ENCODE measurements around the gene QSER1.
"Not testable (repeated sequence)": the region's sequence is repeated elsewhere in the genome, so short reads cannot be mapped to it uniquely, and the experiment has no call there.

QSER1 gene

GRCh38 chr11:33027233-33027632 lies 134.6 kb downstream of the QSER1 start:
- Histone ChIP-seq H3K9ac (no peak overlapping the region), H3K4me3 (ENCODE audit: low read depth, low read length) (no peak overlapping the region)
- TF ChIP-seq, protein P1, sequence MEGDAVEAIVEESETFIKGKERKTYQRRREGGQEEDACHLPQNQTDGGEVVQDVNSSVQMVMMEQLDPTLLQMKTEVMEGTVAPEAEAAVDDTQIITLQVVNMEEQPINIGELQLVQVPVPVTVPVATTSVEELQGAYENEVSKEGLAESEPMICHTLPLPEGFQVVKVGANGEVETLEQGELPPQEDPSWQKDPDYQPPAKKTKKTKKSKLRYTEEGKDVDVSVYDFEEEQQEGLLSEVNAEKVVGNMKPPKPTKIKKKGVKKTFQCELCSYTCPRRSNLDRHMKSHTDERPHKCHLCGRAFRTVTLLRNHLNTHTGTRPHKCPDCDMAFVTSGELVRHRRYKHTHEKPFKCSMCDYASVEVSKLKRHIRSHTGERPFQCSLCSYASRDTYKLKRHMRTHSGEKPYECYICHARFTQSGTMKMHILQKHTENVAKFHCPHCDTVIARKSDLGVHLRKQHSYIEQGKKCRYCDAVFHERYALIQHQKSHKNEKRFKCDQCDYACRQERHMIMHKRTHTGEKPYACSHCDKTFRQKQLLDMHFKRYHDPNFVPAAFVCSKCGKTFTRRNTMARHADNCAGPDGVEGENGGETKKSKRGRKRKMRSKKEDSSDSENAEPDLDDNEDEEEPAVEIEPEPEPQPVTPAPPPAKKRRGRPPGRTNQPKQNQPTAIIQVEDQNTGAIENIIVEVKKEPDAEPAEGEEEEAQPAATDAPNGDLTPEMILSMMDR (IDR thresholded peaks at IDR 0.05) = no peak

DNA sequence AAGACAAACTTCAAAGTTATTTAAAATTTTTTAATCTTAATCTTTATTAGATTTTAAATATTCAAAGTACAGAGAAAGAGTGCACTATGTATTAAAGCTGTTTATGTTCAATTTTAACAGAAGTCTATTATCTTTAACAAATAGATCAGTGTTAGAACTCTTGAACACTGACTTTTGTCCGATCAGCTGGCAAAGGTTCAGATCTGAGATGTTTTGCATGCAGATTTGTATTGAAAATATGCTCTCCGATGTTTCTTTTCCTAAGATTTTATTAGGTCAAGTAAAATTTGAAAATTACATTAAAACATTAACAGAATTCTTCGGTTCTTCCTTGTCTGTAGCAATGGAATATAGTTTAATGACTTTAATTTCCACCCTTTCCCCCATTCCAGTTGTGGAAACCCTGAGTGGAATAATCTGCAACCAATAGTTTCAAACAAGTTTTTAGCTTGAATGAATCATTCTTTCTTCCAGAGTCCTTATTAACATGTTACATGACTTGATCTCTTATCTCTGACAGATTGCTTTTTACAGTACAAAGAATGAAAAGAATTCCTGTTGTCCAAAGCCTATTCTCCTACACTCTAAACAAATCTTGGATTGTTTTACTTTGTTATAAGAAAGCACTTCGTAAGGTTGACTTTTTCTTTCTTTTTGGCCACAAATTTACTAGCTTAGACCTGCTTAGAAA lies 135.4 kb downstream of the QSER1 start:
- no peaks in the 10 kb centered on the region for H3K27me3 ChIP-seq (ENCODE audit: control insufficient read depth, insufficient read depth, low read length)
- H3K27ac ChIP-seq = no peak overlapping the region
- H3K4me1 ChIP-seq = no peaks in the 10 kb centered on the region
- H2AFZ ChIP-seq = no peak overlapping the region
- H3K9me3 ChIP-seq (ENCODE audit: control insufficient read depth, low read length) = no peaks in the 10 kb centered on the region
- H3K36me3 ChIP-seq (ENCODE audit: control insufficient read depth, insufficient read depth, low read length) = no peaks in the 10 kb centered on the region
- no peak overlapping the region for H3K4me3 ChIP-seq (ENCODE audit: low read depth, low read length)
- no peaks in the 10 kb centered on the region for H3K79me2 ChIP-seq
- TF ChIP-seq, protein P1 (IDR thresholded peaks at IDR 0.05) = no peak
- no peak overlapping the region for H3K4me2 ChIP-seq (ENCODE audit: low read length)
- H3K9ac ChIP-seq = no peak overlapping the region

More at GRCh38 chr11:33027233-33027632, 134.6 kb downstream of the QSER1 start:
- H3K27ac ChIP-seq = no peak overlapping the region
- H3K9me3 ChIP-seq (ENCODE audit: control insufficient read depth, low read length) = no peaks in the 10 kb centered on the region
- H3K4me2 ChIP-seq (ENCODE audit: low read length) = no peak overlapping the region
- no peaks in the 10 kb centered on the region for H3K4me1 ChIP-seq
- H3K79me2 ChIP-seq = no peaks in the 10 kb centered on the region
- H2AFZ ChIP-seq = no peak overlapping the region
- no peaks in the 10 kb centered on the region for H3K27me3 ChIP-seq (ENCODE audit: control insufficient read depth, insufficient read depth, low read length)
- H3K36me3 ChIP-seq (ENCODE audit: control insufficient read depth, insufficient read depth, low read length) = no peaks in the 10 kb centered on the region

DNA sequence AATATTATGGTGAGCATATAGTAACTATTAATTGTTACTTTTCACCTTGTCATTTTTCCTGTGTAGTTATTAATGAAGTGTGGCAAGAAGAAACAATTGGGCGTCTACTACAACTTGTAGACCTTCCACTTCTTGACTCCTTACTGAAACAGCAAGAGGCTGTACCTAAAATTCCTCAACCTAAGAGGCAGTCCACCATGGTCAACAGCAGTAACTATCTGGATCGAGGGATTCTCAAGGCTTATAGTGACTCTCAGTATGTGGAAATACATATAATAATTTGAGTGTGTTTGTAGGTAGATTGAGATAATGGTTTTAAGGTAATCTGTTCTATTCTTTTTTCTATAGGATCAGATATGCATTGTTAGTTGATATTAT lies 135.9 kb downstream of the QSER1 start:
- no peaks in the 10 kb centered on the region for H3K27me3 ChIP-seq (ENCODE audit: control insufficient read depth, insufficient read depth, low read length)
- no peak overlapping the region for H2AFZ ChIP-seq
- no peak overlapping the region for H3K27ac ChIP-seq
- H3K79me2 ChIP-seq = no peaks in the 10 kb centered on the region
- no peak overlapping the region for H3K4me2 ChIP-seq (ENCODE audit: low read length)
- no peaks in the 10 kb centered on the region for H3K9me3 ChIP-seq (ENCODE audit: control insufficient read depth, low read length)
- no peaks in the 10 kb centered on the region for H3K4me1 ChIP-seq
- H3K36me3 ChIP-seq (ENCODE audit: control insufficient read depth, insufficient read depth, low read length) = no peaks in the 10 kb centered on the region
- TF ChIP-seq, protein P1 (IDR thresholded peaks at IDR 0.05) = no peak
- H3K9ac ChIP-seq = no peak overlapping the region
- no peak overlapping the region for H3K4me3 ChIP-seq (ENCODE audit: low read depth, low read length)

DNA sequence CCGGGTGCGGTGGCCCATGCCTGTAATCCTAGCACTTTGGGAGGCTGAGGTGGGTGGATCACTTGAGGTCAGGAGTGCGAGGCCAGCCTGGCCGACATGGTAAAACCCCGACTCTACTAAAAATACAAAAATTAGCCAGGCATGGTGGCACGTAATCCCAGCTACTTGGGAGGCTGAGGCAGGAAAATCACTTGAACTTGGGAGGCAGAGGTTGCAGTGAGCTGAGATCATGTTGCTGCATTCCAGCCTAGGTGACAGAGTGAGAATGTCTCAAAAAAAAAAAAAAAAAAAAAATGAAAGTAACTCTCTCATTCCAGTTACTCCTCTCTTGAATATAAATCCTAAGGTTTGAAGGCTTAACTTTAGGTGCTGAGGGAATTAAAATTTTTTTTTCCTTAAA lies 136.6 kb downstream of the QSER1 start:
- not testable (repeated sequence) for H3K4me2 ChIP-seq (ENCODE audit: low read length); H3K4me1 ChIP-seq; H3K9ac ChIP-seq; H3K36me3 ChIP-seq (ENCODE audit: control insufficient read depth, insufficient read depth, low read length); H3K27me3 ChIP-seq (ENCODE audit: control insufficient read depth, insufficient read depth, low read length); H3K27ac ChIP-seq; H3K9me3 ChIP-seq (ENCODE audit: control insufficient read depth, low read length); H3K4me3 ChIP-seq (ENCODE audit: low read depth, low read length); H2AFZ ChIP-seq; H3K79me2 ChIP-seq
